Measurements from ENCODE around the gene KSR2.

KSR2 gene

DNA sequence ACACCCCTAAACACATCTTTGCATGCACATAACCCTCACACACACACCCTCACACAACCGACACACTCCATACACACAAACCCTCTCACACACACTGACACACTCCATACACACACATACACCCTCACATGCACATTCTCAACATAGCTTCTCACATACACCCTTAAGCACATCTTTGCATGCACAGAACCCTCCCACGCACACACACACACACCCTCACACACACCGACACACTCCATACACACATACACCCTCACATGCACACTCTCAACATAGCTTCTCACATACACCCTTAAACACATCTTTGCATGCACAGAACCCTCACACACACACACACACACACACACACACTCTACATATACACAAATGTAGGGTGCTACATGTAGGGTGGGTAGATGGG, 534.9 kb downstream of the KSR2 start:
- no peak for DNase-seq

DNA sequence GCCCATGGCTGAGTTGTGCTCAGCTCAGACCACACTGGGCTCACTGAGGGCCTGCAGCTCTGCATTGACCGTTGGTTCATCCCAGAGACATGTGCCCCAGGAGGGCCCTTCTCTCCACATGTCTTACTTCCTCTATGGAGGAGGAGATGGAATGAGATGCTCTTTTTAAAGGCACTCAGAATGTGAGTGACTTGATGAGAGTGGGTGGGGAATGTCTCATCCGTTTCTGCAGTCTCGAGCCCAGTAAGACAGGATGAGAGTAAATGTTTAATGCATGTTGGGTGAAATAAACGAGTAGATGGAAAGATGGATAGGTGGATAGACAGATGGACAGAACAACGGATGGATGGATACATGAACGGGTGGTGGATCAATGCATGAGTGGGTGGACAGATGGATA, 538.5 kb downstream of the KSR2 start:
- DNase-seq, result no peak

DNA sequence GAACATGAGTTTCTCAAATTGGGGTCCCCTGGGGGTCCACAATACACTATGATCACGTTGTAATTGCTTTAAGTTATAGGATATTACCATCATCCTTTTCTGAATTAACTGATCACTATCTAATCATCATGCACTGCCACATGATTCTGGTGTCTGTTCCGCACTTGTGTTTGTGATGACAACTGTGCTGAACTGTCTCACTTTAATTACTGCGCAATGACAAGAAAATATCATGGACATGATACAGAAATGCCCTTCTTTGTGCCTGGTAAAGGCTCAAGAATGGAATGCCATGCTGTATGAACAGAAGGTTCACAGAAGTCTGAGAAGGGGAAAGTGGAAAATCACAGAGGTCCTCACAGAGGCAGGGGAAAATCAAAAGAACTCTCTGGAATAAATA, 541.6 kb downstream of the KSR2 start:
- no peak for DNase-seq

DNA sequence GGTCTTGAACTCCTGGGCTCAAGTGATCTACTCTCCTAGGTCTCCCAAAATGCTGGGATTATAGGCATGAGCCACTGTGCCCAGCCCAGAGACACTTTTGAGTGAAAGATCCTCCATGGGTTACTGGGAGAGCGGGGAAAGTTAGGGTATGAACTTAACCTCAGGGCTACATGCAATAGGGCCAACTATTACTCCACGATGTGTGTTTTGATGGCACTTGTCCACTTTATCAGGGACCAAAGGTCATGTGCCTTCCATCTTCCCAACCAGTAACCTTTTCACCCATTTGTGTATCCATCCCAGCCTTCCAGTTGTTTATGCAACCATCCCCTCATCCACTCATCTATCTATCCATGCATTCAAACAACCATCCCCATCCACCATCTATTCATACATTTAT, 546.8 kb downstream of the KSR2 start:
- DNase-seq, result no peak

DNA sequence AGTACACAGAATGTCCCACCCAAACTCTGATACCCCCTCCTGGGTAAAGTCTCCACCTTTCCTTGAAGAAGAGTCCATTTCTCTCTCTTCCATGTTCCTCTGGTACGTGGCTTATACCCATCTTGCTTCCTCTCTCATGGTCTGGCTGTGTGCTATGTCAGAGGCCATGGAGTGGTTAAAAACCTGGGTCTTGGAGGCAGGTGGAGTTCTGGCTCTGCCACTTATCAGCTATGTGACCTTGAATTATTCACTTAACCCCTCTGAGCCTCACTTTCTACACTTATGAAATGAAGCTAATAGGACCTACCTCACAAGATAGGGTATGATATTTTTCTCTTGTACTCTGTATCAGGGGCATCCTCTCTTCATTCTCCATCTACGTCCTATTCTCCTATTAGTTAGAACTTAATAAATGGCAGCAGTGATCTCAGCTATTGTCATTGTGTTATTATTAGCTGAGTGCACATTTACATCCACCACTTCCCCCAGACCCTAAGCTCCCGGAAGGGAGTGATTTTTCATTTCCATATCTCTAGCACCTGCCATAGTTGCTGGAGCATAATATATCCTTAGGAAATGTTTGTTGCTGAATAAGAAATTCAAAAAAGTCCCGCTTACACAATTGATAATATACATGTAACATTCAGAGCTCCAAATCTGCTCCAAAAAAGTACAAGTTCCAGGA, 547.6 kb downstream of the KSR2 start:
- DNase-seq, result no peak

DNA sequence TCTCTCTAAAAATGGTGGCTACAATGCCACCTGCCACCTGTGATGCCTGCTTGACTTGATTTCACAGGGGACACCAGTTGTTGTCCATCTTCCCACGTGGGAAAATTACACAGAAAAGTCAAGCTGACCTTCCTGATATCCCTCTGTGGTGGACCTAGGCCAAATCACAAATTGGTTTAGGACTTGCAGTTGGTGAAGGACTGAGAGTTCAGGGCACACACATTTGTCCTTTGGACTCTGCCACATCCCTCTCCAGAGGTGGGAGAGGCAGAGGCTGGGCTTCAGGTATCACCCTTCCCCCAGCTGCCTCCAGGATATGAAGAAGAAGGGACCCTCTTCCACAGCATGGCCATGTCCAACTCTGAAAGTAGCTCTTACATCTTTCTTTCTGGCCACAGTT, 551.8 kb downstream of the KSR2 start:
- no peak for DNase-seq

DNA sequence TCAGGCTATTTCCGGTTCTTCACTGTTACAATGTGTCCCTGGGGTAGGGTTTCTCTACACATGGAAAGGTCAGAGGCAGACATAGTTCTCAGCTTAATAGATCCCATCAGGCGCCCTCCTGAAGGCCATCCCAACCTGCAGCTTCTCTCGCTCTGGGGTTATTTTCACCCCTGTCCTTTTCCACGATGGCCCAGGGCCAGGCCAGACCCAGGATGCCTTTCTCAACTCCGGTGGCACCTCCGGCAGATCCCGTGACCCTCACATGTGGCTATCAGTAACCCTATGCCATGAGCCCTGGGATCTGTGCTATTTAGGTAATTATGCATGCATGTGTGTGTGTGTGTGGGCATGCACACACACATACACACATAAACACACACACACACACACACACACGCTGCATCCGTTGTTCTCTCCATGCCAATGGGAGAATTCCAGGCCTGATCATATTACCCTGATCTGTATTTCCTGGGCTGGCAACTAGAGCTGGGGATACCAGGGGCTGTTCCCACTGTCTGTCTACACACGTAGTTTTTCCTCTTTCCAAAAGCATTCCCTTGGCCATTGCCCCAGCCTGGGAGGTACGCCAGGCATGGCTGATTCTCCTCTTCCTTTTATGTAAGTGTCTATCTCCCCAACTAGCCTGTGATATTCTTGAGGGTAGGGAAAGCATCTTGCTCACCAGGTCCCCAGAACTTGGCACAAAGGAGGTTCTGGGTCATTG, 556.2 kb downstream of the KSR2 start:
- DNase-seq, result no peak

DNA sequence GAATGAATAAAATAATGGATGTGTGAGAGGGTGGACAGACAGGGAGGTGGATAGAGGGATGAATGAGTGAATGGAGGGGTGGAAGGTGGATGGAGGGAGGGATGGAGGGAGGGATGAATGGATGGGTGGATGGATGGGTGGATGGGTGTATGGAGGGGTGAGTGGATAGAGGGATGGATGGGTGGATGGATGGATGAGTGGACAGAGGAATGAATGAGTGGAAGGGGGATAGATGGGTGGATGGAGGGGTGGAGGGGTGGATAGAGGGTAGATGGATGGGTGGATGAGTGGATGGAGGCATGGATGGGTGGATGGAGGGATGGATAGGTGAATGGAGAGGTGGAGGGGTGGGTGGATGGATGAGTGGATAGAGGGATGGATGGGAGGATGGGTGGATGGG, 559.5 kb downstream of the KSR2 start:
- DNase-seq, result no peak

DNA sequence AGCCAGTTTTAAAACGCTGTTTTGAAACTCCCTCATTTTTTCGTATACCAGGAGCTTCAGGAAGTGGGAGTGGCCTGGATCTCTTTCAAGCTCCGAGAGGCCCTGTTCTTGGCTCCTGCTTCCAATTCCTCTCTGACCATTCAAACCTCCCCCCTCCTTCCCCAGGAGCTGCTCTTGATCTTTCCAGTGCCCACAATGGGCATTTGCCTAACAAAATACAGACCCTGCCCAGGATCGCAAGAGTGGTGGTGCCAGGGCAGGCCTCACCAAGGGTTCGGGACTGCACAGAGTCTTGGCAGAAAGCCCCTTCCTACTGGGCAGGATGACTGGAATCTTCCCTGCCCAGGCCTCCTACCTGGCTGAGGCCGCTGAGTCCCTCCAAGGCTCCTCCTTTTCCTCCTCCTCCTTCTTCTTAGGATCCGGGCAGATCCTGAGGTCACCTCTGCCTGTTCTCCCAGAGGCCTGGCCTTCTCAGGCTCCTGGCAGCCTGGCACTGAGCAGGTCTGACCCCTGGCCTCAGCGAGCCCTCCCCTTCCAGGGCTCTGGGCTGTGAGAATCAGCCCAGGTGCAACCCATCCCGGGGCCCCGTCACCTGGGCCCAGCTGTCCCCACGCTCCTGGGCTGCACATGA, 560.5 kb downstream of the KSR2 start:
- DNase-seq, result no peak

DNA sequence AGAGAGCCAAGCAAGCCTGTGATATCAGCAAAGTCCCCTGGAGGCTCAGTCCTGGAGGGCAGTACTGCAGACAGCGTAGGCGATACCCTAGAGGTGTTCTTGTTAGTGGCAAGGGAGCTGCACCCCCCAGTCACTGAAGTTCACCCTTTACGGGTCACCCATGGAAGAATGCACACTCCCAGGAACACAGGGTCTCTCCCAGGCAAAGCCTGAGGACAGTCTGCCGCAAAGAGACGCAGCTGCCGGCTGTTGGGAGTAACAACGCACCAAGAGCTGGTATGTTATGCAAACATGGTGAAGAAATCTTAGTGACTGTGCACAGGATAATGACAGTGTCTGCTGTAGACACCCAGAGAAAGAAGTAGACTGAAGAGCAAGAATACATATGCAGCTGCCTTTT, 563.9 kb downstream of the KSR2 start:
- no peak for DNase-seq

DNA sequence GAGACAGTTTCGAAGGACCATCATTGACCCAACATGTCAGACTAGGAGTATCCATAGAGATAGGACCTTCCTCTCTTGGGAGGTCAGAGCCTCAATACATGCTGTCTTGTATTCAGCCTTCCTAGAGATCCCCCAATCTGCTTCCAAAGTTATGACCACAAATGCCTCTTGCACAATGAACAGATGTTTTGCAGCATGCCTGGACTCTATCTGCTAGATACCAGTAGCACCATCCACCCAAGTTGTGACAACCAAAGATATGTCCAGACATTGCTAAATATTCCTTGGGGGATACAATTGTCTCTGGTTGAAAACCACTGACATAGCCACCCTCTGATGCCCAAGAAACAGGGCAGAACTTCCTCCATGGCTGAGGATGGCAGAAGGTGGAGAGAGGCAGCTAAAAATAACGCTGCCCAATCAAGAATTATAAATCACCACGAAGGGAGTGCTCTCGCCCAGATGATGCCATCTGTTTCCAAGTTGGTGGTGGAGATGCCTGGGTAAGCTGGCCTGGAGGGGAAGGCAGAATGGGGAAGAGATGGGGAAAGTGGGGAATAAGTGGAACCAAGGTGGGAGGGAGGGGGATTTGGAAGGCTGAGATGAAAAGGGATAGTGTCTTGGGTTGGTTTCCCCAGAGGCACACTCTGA, 564.5 kb downstream of the KSR2 start:
- DNase-seq, result no peak

DNA sequence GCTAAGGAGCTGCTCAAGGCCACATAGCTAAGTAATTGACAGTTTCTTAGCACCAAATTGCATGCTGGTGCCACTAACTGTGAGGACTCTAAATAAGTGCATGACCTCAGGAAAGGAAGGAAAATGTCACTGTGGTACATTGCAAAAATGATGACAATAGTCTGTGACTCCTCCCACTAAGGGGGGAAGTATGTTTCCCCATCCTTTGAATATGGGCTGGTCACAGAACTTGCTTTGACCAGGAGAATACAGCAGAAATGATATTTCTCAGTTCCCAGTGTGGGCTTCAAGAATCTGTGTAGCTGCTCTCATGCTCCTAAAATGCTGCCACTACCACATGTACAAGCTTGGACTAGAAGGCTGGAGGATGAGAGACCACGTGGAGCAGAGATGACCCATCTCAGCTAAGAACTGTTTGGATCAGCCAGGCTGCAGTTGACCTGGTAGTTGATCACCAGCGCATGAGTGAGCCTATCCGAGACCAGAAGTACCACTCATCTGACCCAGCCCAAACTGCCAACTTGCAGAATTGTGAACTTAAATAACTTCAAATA, 565.1 kb downstream of the KSR2 start:
- no peak for DNase-seq
